ENCODE data around the gene FEM1A. TPM values are rescaled to one million over a fixed set of nuclear protein-coding genes. Genes with fewer than 3 reads are reported as not detected.

FEM1A gene
- total RNA-seq, 4 donors from 2014 or later, result 16.8 to 22.7 (median 18.4) TPM

GRCh38 chr19:4807188-4807587 lies 15.7 kb downstream of the FEM1A start:
- H3K4me3 ChIP-seq, result no peak overlapping the region
- H3K36me3 ChIP-seq, result no peaks in the 10 kb centered on the region
- no peak for DNase-seq
- peak overlapping the region in 1 of 4 donors; percentile 39 for H3K27ac ChIP-seq
- 71 to 83% methylated on average over 3 to 4 of the region's 6 CpGs for WGBS, 2 donors
- intact Hi-C loops (cut with DNase I), result no loop called here
- H3K27me3 ChIP-seq, result no peaks in the 10 kb centered on the region
- TF ChIP-seq POLR2A (IDR thresholded peaks at IDR 0.05), result no peak
- TF ChIP-seq CTCF (IDR thresholded peaks at IDR 0.05), result no peak
- no peaks in the 10 kb centered on the region for H3K9me3 ChIP-seq
- peaks cover 3 to 32% (median 7%) of the 10 kb centered on the region in 3 donors for H3K4me1 ChIP-seq

- no peaks in the 10 kb centered on the region for H3K9me3 ChIP-seq
- no peak for DNase-seq
- no peak overlapping the region for H3K4me3 ChIP-seq
- H3K27me3 ChIP-seq, result no peaks in the 10 kb centered on the region
- H3K27ac ChIP-seq, result peak overlapping the region; percentile 52 to 93 (median 93)
- TF ChIP-seq POLR2A (IDR thresholded peaks at IDR 0.05), result no peak
- TF ChIP-seq CTCF (IDR thresholded peaks at IDR 0.05), result peak; percentile 80 to 92 (median 88)
- 59 to 65% methylated on average over 11 to 12 of the region's 12 CpGs for WGBS, 2 donors
- peaks cover 0 to 7% (median 0%) of the 10 kb centered on the region in 3 donors for H3K36me3 ChIP-seq
- intact Hi-C loops (cut with DNase I), result loop anchor here (5.0 kb wide), 2 partner anchors 106 to 221 kb away; no protein-coding TSS in a partner anchor
- H3K4me1 ChIP-seq, result peaks cover 19 to 54% (median 22%) of the 10 kb centered on the region in 3 donors
Observed at GRCh38 chr19:4811328-4812131, 20.0 kb downstream of the FEM1A start.

GRCh38 chr19:4814625-4815425 lies 23.3 kb downstream of the FEM1A start:
- Histone ChIP-seq H3K27me3 (no peaks in the 10 kb centered on the region), H3K9me3 (no peaks in the 10 kb centered on the region), H3K4me1 (peaks cover 19 to 48% (median 22%) of the 10 kb centered on the region in 3 donors), H3K36me3 (peaks cover 10 to 40% (median 12%) of the 10 kb centered on the region in 3 donors), H3K4me3 (no peak overlapping the region), H3K27ac (peak overlapping the region in 3 of 4 donors; percentile 36 to 93 (median 93))
- TF ChIP-seq POLR2A (IDR thresholded peaks at IDR 0.05) (no peak), CTCF (IDR thresholded peaks at IDR 0.05) (no peak)
- DNase-seq, result no peak
- 62 to 71% methylated on average over 5 to 7 of the region's 7 CpGs for WGBS, 2 donors
- intact Hi-C loops (cut with DNase I), result loop anchor here (5.0 kb wide), 2 partner anchors 102 to 217 kb away; no protein-coding TSS in a partner anchor

- no peak for TF ChIP-seq CTCF (IDR thresholded peaks at IDR 0.05)
- TF ChIP-seq POLR2A (IDR thresholded peaks at IDR 0.05), result no peak
- H3K9me3 ChIP-seq, result no peaks in the 10 kb centered on the region
- H3K4me3 ChIP-seq, result peak overlapping the region in 3 of 4 donors; percentile 6 to 19 (median 18)
- intact Hi-C loops (cut with DNase I), result no loop called here
- H3K27me3 ChIP-seq, result no peaks in the 10 kb centered on the region
- DNase-seq, result peak; percentile 51
- 26 to 53% methylated on average over 15 to 20 of the region's 28 CpGs for WGBS, 2 donors
- H3K27ac ChIP-seq, result peak overlapping the region in 3 of 4 donors; percentile 34 to 69 (median 36)
- peaks cover 19 to 45% (median 22%) of the 10 kb centered on the region in 3 donors for H3K4me1 ChIP-seq
- H3K36me3 ChIP-seq, result peaks cover 10 to 43% (median 12%) of the 10 kb centered on the region in 3 donors
Observed at GRCh38 chr19:4815426-4816201, 24.1 kb downstream of the FEM1A start.
